Jurkat, Clone E6-1 (cell line): ENCODE data around the gene NKX3-2.

Source experiments
- DNase-seq: peaks from one replicate; pipeline ENCODE4 v3.0.0-alpha.2; 2011; ENCODE audit warnings: low read depth, low spot score
- H3K4me3 ChIP-seq: 2 replicates; pipeline ENCODE4 v1.5.1; 2011; ENCODE audit warnings: mild to moderate bottlenecking, low read length, control low read depth, moderate library complexity

NKX3-2 gene

GRCh38 chr4:13546941-13547484, 2.7 kb upstream of the NKX3-2 start:
- no peak for DNase-seq
- peak overlapping the region; percentile 55 for H3K4me3 ChIP-seq

- no peak for DNase-seq
- peak overlapping the region; percentile 55 for H3K4me3 ChIP-seq
Measured at GRCh38 chr4:13546142-13546940, 2.0 kb upstream of the NKX3-2 start.

- peak overlapping the region; percentile 60 for H3K4me3 ChIP-seq
Measured at GRCh38 chr4:13545394-13545808, 1.1 kb upstream of the NKX3-2 start.

GRCh38 chr4:13544606-13545393, 492 bp upstream of the NKX3-2 start:
- peak; percentile 80 for DNase-seq
- H3K4me3 ChIP-seq = peak overlapping the region; percentile 60

More at GRCh38 chr4:13545394-13545808, 1.1 kb upstream of the NKX3-2 start:
- DNase-seq = no peak

GRCh38 chr4:13543032-13543838, 1.1 kb downstream of the NKX3-2 start:
- no peak overlapping the region for H3K4me3 ChIP-seq
- DNase-seq = no peak

GRCh38 chr4:13542577-13543031, 1.7 kb downstream of the NKX3-2 start:
- no peak for DNase-seq
- H3K4me3 ChIP-seq = no peak overlapping the region

GRCh38 chr4:13541720-13542576, 2.4 kb downstream of the NKX3-2 start:
- no peak overlapping the region for H3K4me3 ChIP-seq
- DNase-seq = no peak

- H3K4me3 ChIP-seq = no peak overlapping the region
- no peak for DNase-seq
Measured at GRCh38 chr4:13541176-13541604, 3.1 kb downstream of the NKX3-2 start.

GRCh38 chr4:13540446-13541175, 3.7 kb downstream of the NKX3-2 start:
- no peak for DNase-seq
- no peak overlapping the region for H3K4me3 ChIP-seq

- no peak for DNase-seq
- no peak overlapping the region for H3K4me3 ChIP-seq
Measured at GRCh38 chr4:13539619-13540445, 4.5 kb downstream of the NKX3-2 start.

- H3K4me3 ChIP-seq = no peak overlapping the region
- DNase-seq = no peak
Measured at GRCh38 chr4:13539047-13539618, 5.2 kb downstream of the NKX3-2 start.

GRCh38 chr4:13538427-13538973, 5.8 kb downstream of the NKX3-2 start:
- no peak overlapping the region for H3K4me3 ChIP-seq
- DNase-seq = no peak

GRCh38 chr4:13537832-13538177, 6.5 kb downstream of the NKX3-2 start:
- H3K4me3 ChIP-seq = no peak overlapping the region
- DNase-seq = no peak

GRCh38 chr4:13537011-13537831, 7.1 kb downstream of the NKX3-2 start:
- H3K4me3 ChIP-seq = peak overlapping the region; percentile 31
- DNase-seq = peak; percentile 93

GRCh38 chr4:13536607-13537006, 7.7 kb downstream of the NKX3-2 start:
- peak overlapping the region; percentile 31 for H3K4me3 ChIP-seq
- DNase-seq = no peak
